GM18951 (cell line): ENCODE measurements around the gene SLC24A4.

ENCODE experiments used
- POLR2A ChIP-seq: IDR thresholded peaks from 4 replicates; pipeline ENCODE4 v1.6.1; 2011; ENCODE audit warnings: mild to moderate bottlenecking; ENCODE audit not compliant: insufficient read length, insufficient read depth; ENCODE audit errors: extremely low read depth
- in situ Hi-C: fragments of 300-500 bp; cut with MboI; formaldehyde crosslinking; loops from one replicate; pipeline ENCODE4 v1.12.0; 2022; ENCODE audit warnings: low sequenced_read_pairs, mixed read lengths, inconsistent platforms; ENCODE audit not compliant: unreplicated experiment

The SLC24A4 gene

GRCh38 chr14:92515546-92516343 lies 192.8 kb downstream of the SLC24A4 start:
- in situ Hi-C loops = no loop called here
- no peak for TF ChIP-seq POLR2A

- no peak for TF ChIP-seq POLR2A
- in situ Hi-C loops = no loop called here
Measured at GRCh38 chr14:92516344-92516965, 193.5 kb downstream of the SLC24A4 start.

GRCh38 chr14:92516966-92517506 lies 194.1 kb downstream of the SLC24A4 start:
- in situ Hi-C loops = no loop called here
- no peak for TF ChIP-seq POLR2A

- in situ Hi-C loops = no loop called here
- no peak for TF ChIP-seq POLR2A
Measured at GRCh38 chr14:92517761-92518160, 194.8 kb downstream of the SLC24A4 start.

- in situ Hi-C loops = no loop called here
- no peak for TF ChIP-seq POLR2A
Measured at GRCh38 chr14:92519246-92520101, 196.5 kb downstream of the SLC24A4 start.

- in situ Hi-C loops = no loop called here
Measured at GRCh38 chr14:92520102-92521057, 197.4 kb downstream of the SLC24A4 start.

GRCh38 chr14:92521058-92521415 lies 198.1 kb downstream of the SLC24A4 start:
- no peak for TF ChIP-seq POLR2A
- in situ Hi-C loops = no loop called here

More at GRCh38 chr14:92520102-92521057, 197.4 kb downstream of the SLC24A4 start:
- TF ChIP-seq POLR2A = no peak

- in situ Hi-C loops = no loop called here
- TF ChIP-seq POLR2A = no peak
Measured at GRCh38 chr14:92523752-92524151, 200.8 kb downstream of the SLC24A4 start.

- in situ Hi-C loops = no loop called here
- no peak for TF ChIP-seq POLR2A
Measured at GRCh38 chr14:92524602-92525185, 201.7 kb downstream of the SLC24A4 start.

GRCh38 chr14:92525322-92526095 lies 202.5 kb downstream of the SLC24A4 start:
- TF ChIP-seq POLR2A = no peak
- in situ Hi-C loops = no loop called here

- in situ Hi-C loops = no loop called here
- no peak for TF ChIP-seq POLR2A
Measured at GRCh38 chr14:92527721-92528120, 204.8 kb downstream of the SLC24A4 start.
